Measurements from ENCODE around the gene STRAP. TPM values are rescaled to one million over a fixed set of nuclear protein-coding genes. Genes with fewer than 3 reads are reported as not detected.

The STRAP gene
- total and polyA plus RNA-seq, 8 donors: 84.2 to 147 (median 133) TPM

DNA sequence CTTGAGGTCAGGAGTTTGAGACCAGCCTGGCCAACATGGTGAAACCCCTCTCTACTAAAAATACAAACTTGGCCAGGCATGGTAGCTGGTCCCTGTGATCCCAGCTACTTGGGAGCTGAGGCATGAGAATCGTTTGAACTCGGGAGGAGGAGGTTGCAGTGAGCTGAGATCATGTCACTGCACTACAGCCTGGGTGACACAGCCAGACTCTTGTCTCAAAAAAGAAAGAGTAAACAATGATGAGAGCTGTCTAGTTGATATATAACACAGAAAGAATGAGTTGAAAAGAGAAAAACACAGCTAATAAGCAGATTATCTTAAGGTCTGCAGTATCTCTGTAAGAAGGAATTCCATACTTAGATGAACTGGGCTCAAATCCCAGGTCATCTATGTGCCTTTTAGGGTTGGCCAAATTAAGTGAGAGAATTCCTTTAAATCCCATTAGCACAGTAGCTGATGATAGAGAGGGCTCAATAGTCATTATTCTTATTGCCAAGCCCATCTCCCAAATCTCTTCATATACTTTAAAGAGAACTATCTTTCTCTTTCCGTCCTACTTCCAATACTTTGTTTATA lies 31.1 kb upstream of the STRAP start:
- H3K4me3 ChIP-seq: no peak overlapping the region
- no peaks in the 10 kb centered on the region for H3K36me3 ChIP-seq
- intact Hi-C loops (cut with DNase I): loop anchor here (10.0 kb wide), 2 partner anchors 256 to 566 kb away; no protein-coding TSS in a partner anchor
- TF ChIP-seq, protein P1, sequence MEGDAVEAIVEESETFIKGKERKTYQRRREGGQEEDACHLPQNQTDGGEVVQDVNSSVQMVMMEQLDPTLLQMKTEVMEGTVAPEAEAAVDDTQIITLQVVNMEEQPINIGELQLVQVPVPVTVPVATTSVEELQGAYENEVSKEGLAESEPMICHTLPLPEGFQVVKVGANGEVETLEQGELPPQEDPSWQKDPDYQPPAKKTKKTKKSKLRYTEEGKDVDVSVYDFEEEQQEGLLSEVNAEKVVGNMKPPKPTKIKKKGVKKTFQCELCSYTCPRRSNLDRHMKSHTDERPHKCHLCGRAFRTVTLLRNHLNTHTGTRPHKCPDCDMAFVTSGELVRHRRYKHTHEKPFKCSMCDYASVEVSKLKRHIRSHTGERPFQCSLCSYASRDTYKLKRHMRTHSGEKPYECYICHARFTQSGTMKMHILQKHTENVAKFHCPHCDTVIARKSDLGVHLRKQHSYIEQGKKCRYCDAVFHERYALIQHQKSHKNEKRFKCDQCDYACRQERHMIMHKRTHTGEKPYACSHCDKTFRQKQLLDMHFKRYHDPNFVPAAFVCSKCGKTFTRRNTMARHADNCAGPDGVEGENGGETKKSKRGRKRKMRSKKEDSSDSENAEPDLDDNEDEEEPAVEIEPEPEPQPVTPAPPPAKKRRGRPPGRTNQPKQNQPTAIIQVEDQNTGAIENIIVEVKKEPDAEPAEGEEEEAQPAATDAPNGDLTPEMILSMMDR (IDR thresholded peaks at IDR 0.05): no peak
- H3K9me3 ChIP-seq: no peaks in the 10 kb centered on the region
- DNase-seq (peak in 2 of 4 donors; percentile 18 to 36), ATAC-seq (peak; percentile 25)
- H3K27ac ChIP-seq: no peak overlapping the region
- no peaks in the 10 kb centered on the region for H3K4me1 ChIP-seq
- H3K27me3 ChIP-seq: no peaks in the 10 kb centered on the region

DNA sequence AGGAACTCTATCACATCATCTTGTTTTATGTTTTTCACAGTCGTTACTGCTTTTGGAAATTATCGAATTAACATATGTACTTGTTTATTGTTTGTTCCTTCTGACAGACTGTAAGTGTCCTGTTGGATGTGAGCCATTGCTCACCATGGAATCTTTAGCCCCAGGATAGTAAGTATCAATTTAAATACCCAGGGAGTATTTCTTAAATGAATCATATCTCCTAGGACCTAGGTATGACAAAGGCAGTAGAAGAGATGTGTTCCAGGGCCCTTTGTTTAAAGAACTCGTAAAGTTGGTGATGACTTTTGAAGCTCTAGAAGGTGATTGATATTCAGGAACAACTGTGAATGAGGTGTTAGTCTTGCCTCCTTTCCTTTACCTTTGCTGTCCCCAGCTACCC lies 30.3 kb upstream of the STRAP start:
- no peaks in the 10 kb centered on the region for H3K36me3 ChIP-seq
- H3K27me3 ChIP-seq: no peaks in the 10 kb centered on the region
- intact Hi-C loops (cut with DNase I): loop anchor here (10.0 kb wide), 2 partner anchors 257 to 567 kb away; no protein-coding TSS in a partner anchor
- H3K4me1 ChIP-seq: no peaks in the 10 kb centered on the region
- DNase-seq (no peak), ATAC-seq (no peak)
- no peak overlapping the region for H3K4me3 ChIP-seq
- H3K9me3 ChIP-seq: no peaks in the 10 kb centered on the region
- no peak overlapping the region for H3K27ac ChIP-seq
- TF ChIP-seq, protein P1 (IDR thresholded peaks at IDR 0.05): no peak

DNA sequence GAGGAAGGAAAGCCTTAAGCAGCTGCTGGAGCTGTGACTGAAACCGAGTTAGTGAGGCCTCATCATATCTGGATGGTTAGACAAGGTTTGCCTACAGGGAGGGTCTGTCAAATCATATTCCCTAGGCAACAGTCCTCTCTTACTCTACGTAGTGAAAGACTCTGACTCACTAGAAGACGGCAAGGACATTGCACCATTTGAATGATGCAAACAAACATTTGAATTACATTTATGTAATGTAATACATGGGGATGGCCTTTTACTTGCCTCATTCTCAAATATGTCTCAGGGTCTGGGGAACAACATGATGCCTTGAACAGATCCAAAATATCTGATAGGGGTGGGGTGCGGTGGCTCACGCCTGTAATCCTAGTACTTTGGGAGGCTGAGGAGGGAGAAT lies 29.8 kb upstream of the STRAP start:
- H3K27ac ChIP-seq: no peak overlapping the region
- no peak for ATAC-seq

DNA sequence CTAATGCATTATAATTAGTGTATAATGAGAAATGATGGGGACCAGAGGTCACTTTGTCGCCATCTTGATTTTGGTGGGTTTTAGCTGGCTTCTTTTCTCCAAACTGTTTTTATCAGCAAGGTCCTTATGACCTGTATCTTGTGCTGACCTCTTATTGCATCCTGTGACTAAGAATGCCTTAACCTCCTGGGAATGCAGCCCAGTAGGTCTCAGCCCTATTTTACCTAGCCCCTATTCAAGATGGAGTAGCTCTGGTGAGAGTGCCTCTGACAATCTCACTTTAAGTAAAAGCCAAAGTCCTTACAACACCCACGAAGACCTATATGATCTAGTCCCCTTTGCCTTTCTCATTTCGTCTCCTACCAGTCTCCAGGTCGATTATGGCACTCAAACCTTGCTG lies 28.3 kb upstream of the STRAP start:
- intact Hi-C loops (cut with DNase I): loop anchor here (10.0 kb wide), 2 partner anchors 259 to 569 kb away; no protein-coding TSS in a partner anchor
- no peaks in the 10 kb centered on the region for H3K27me3 ChIP-seq

More for the DNA sequence above, 29.8 kb upstream of the STRAP start:
- no peaks in the 10 kb centered on the region for H3K36me3 ChIP-seq
- TF ChIP-seq, protein P1 (IDR thresholded peaks at IDR 0.05): no peak
- H3K4me1 ChIP-seq: no peaks in the 10 kb centered on the region
- no peak overlapping the region for H3K4me3 ChIP-seq
- no peaks in the 10 kb centered on the region for H3K27me3 ChIP-seq
- no peak for DNase-seq
- intact Hi-C loops (cut with DNase I): loop anchor here (10.0 kb wide), 2 partner anchors 258 to 568 kb away; no protein-coding TSS in a partner anchor
- H3K9me3 ChIP-seq: no peaks in the 10 kb centered on the region

DNA sequence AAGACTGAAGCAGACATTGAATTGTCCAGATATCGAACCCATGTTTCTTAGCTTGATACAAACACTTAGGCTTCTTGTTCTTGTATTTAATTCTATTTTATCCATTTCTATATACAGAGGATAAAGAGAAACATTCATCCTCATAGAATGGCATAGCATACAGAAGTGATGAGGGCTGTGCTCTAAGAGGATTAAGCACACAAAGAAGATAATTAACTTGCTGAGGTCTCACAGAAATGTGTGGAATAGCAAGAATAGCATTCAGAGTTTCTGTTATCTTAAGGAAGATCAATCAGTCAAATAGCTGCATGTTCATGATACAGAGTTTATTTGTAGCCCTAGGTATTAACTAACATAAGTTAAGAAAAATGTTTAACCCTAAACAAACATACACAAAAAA lies 27.3 kb upstream of the STRAP start:
- Histone ChIP-seq H3K36me3 (no peaks in the 10 kb centered on the region), H3K9me3 (no peaks in the 10 kb centered on the region), H3K27me3 (no peaks in the 10 kb centered on the region), H3K27ac (no peak overlapping the region), H3K4me1 (no peaks in the 10 kb centered on the region), H3K4me3 (no peak overlapping the region)
- intact Hi-C loops (cut with DNase I): loop anchor here (10.0 kb wide), 2 partner anchors 260 to 570 kb away; no protein-coding TSS in a partner anchor
- ATAC-seq (no peak), DNase-seq (no peak)
- TF ChIP-seq, protein P1 (IDR thresholded peaks at IDR 0.05): no peak

More for the DNA sequence above, 28.3 kb upstream of the STRAP start:
- Histone ChIP-seq H3K36me3 (no peaks in the 10 kb centered on the region), H3K9me3 (no peaks in the 10 kb centered on the region), H3K4me1 (no peaks in the 10 kb centered on the region), H3K4me3 (no peak overlapping the region), H3K27ac (no peak overlapping the region)
- ATAC-seq (no peak), DNase-seq (no peak)
- TF ChIP-seq, protein P1 (IDR thresholded peaks at IDR 0.05): no peak

Data from left lung (tissue), 10 donors.